HS-5 (cell line): ENCODE results near the gene STXBP5L.
"Not testable (repeated sequence)": the region's sequence is repeated elsewhere in the genome, so short reads cannot be mapped to it uniquely, and the experiment has no call there.

Source experiments
- DNase-seq: peaks from one replicate; pipeline ENCODE4 v3.0.0-alpha.2; 2012; ENCODE audit warnings: low read depth

STXBP5L gene

DNA sequence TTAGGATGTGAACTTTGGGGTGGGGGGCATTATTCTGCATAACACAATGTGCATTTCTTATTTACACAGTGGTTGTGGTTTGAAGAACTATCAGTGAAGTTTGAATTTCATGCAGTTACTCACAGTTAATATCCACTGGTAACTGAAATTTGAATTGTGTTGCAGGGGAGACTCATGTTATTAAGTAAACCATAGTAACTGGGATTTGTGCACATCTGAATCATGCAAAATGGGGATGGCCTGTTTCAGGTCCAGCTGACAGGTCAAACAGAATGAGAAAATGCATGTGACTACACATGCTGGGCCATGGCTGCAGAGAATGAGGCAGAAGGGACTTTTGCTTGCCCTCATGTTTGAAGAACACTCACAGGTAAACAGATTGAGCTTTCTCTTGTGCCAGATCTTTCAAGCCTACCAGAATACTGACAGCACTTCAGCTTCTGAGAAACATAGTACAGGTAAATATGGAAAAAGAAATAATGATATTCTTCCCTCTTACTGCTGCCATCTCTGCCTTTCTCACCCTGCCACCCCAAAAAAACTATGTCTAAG, 522.7 kb downstream of the STXBP5L start:
- no peak for DNase-seq

DNA sequence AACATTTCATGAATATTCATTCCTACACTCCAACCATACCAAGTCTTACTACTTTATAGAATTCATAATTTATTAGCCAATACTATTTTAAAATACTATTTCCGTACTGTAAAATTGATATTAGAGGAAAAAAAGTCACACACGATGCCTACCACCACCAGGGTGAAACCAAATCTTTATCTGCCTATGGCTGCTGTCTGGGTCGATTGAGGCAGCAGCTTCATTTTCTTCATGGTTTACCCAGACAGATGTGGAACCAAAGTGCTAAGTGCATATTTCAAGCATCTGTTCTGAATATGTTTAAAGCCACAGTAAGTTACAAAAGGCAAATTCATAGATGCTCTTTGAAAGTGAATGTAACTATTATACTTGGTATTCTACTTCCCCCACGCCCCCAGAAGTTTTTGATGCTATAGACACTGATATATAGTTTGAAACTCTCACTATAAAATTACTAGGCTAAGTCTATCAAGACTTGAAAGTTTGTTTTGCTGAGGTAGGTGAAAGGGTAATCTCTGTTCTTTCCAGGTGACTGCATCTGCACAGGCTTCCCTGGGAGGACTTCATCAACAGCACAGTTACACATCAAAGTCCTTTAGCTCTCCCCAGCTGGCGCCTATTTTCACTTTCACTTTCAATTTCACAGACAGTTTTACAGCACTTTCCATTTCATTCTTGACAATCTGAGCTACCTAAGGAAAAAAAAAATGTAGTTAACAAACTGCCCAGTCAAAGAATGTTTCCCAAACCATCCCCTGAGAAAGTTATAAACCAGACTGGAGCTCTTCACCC, 523.9 kb downstream of the STXBP5L start:
- peak; percentile 9 for DNase-seq

DNA sequence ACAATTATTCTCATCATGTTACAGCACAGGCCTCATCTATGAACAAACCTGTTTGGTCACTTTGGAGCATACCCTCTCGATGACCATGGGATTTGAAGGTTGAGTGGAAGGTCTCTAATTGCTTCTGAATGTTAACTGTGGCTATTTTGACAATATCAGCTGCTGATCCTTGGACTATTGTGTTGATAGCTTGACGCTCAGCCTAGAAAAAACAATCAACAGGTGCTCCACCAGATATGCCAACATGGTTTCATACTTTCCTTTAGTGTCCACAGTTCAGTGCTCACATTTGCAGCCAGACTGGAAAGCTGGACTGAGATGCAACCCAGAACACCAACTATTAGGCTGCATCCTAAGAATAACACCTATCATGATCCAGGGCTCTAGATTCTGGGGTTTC, 528.1 kb downstream of the STXBP5L start:
- no peak for DNase-seq

DNA sequence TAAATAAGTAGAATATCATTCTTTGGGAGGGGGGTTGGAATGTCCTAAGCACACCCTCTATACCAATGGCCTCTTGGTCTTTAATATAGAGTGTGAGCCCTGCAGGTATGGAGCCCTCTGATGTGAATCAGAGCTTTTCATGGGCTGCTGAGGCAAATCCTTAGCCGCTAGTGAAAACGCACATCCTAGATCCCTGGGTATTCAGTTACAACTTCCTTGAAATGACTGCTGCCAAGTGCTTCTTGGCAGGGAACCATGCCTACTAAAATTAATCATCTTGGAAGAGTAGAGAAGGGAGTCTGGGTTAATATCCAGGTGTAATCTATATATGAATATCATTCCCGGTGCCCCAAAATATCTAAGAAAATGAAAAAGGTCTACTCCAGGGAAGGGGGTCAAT, 528.6 kb downstream of the STXBP5L start:
- no peak for DNase-seq

DNA sequence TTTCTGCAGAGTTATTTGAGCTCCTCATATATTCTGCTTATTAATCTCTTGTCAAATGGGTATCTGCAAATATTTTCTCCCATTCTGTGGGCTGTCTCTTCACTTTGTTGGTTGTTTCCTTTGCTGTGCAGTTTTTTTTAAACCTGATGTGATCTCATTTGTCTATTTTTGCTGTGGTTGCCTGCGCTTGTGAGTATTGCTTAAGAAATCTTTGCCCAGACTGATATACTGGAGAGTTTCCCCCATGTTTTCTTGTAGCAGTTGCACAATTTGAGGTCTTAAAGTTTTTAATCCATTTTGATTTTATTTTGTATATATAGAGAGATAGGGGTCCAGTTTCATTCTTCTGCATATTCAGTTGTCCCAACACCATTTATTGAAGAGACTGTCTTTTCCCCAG, 535.5 kb downstream of the STXBP5L start:
- DNase-seq: no peak

DNA sequence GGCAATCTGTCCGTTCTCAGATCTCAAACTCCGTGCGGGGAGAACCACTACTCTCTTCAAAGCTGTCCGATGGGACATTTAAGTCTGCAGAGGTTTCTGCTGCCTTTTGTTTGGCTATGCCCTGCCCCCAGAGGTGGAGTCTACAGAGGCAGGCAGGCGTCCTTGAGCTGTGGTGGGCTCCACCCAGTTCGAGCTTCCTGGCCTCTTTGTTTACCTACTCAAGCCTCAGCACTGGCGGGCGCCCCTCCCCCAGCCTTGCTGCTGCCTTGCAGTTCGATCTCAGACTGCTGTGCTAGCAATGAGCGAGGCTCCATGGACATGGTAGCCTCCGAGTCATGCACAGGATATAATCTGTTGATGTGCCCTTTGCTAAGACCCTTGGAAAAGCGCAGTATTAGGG, 543.7 kb downstream of the STXBP5L start:
- DNase-seq: not testable (repeated sequence)

DNA sequence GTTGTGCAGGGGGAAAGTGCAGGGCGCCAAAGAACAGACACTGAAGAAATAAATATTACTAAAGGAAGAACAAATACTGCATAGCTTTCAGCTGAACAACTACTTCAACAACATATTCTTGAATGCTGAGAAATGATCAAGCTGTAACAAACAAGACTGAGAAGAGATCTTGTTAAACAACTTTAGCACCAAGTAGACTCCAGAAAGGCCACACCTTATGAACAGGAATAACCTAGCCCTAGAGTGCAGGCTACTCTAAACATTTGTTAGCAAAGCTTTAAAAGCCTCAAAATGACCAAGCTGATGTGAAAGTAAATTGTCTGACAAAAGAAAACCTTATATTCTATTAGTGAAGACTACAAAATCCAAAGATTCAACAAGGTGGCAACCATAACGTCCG, 554.6 kb downstream of the STXBP5L start:
- no peak for DNase-seq

DNA sequence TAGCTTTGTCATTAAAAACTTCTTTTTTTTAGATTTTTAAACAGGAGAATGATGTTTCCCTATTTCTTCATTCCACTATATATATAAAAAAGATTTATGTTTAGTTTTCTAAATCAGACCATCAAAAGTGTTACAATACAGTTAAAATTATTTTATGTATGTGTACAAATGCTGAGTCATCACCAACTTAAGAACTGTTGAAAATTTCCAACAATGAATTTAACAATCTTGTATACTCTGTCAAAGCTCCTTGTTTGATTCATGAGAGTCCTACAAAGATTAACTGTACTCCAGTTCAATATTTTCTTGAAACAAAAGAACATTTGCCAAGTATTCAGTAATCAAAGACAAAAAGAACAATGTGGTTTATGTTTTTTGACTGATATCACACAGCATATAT, 555.7 kb downstream of the STXBP5L start:
- no peak for DNase-seq

DNA sequence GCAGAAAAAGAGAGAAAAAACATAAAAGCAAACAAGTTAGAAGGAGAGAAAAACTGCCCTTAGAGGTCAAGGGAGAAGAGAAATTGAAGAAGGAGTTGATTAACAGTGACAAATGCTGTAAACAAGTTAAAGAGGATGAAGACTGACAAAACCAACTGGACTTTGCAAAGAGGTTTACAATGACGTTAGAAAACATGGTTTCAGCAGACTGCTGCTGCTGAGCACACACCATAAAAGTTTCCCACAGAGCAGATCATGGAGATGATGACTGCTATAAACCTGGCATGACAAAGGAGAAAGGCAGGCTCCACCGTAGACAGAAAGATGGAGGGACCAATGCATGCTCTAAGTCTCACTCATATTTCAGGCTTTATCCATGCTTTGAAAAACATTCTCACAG, 559.1 kb downstream of the STXBP5L start:
- DNase-seq: no peak

DNA sequence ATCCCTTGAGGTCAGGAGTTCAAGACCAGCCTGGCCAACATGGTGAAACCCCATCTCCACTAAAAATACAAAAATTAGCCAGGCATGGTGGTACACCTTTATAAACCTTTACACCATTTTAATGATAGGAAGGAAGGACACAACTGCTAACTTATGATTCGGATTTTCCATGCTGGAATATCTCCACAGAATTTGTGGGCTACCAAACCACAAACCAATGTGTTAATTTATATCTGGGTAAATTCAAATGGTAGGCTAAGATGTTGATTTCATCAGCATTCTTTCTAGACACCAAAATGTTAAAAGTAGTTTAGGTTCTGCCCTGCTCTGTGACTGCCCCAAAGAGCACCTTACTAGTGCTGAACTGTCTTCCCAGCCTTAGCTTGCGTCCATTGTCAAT, 565.0 kb downstream of the STXBP5L start:
- DNase-seq: no peak
